ENCODE results near the gene ZNF436. TPM values are rescaled to one million over a fixed set of nuclear protein-coding genes. Genes with fewer than 3 reads are reported as not detected.

Gene ZNF436
- total RNA-seq, result 74.2 TPM

DNA sequence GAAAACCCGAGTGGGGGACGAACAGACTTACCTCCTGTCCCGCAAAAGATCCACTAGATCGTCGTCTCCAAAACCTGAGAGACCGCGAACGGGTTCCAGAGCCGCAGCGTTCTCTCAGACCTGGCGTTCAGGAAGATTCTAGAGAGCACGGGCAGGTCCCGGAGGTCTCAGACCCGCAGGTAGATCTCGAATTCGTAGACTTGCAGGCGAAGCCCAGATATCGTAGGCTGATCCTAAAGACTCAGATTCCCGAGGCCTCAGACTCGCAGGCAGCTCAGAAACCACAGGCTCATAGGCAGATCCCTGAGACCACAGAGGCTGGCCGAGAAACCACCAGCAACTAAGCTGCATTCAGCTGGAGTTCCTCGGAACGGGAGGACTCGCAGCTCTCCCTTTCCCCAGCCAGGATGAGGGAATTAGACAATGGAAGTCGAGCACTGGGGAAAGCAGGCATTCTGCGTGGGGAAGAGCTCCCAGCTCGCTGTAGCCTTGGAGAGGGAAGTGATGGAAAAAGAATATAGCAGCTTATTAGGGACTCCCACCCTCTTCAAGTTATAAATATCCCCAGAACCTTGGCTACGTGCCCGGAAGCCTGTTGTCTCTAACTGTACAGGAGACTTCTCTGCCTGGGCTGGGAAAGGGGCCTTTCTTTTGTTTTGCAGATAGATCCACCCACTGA, at the start of gene ZNF436:
Gene ZNF436 (minus strand): TSS at position 502 of the 679 bp plus-strand sequence. CDS start 1,831 bp downstream, outside the sequence.

DNA sequence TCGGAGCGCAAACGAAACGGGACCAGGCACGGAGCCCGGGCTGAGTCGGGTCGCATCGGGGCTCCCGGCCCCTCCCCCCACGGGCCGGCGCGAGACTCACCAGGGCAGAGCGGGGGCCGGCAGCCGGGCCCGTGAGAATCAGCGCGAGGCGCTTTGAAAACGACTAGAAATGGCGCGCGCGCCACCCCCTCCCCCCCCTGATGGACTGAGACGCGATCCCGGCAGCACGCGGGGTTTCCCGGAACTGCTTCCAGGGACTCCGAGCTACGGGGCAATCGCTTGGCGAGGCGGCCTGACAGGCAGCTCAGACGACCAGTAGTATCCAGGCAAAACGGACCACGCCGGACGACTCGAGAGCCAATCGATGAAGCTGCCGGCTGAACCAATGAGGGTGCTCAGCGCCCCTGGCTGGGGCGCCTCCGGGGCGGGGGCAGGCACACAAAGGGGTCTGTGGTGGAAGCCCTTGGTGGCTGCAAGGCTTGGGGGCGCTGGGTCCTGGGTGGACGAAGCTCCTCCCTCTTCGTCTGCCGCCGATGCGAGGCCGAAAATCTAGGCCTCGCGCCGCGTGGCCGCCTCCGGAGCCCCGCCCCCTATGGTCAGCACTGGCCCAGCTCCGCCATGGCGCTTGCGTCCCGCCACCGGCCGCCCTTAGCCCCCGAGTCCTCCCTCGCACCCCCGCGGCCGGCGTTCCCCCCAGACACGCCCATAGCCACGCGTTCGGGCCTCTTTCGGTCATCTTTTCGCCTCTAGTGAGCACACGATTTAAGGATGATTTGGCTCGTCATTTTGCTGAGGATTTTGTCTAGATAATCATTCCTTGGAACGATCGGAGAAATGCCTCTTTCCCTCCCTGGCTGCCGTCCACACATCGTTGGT, 25.3 kb downstream of the ZNF436 start, which contains the start of gene HNRNPR:
Gene HNRNPR (minus strand): TSS at position 174 of the 876 bp plus-strand sequence. CDS start 3,276 bp downstream, outside the sequence.

Other genes with a start within 250 kb of the ZNF436 start
- gene LUZP1, start 201.0 kb downstream of the ZNF436 start, total RNA-seq, result 10.3 TPM
- gene HTR1D, start 152.3 kb downstream of the ZNF436 start, total RNA-seq, result 0.31 TPM
- 229 TPM for gene HNRNPR, start 25.6 kb downstream of the ZNF436 start, total RNA-seq
- 2.2 TPM for gene TCEA3, start 54.9 kb upstream of the ZNF436 start, total RNA-seq
- 9.7 TPM for gene ASAP3, start 114.3 kb upstream of the ZNF436 start, total RNA-seq
- 3.4 TPM for gene E2F2, start 161.4 kb upstream of the ZNF436 start, total RNA-seq
- gene ID3, start 189.7 kb upstream of the ZNF436 start, total RNA-seq, result 11.9 TPM

Data from parietal lobe (tissue), 1 donor.